Adrenal gland (tissue), 5 donors: ENCODE measurements around the gene ZBED6.

Experiments
- CTCF ChIP-seq, 6 experiments: fragments of 450-650 bp in 4 of 6; fragments of 200-600 bp in 2 of 6; sonication (generic) in 1 of 6; IDR thresholded peaks; 1 replicate in 5 of 6; 2 replicates in 1 of 6; pipeline versions ENCODE4 v1.5.1 to v1.8.0; 2016 to 2021; ENCODE audit warnings: antibody characterized with exemption in 6 of 6, mild to moderate bottlenecking in 2 of 6, moderate library complexity in 1 of 6
- POLR2A ChIP-seq, 2 donors: fragments of 450-650 bp; IDR thresholded peaks; one replicate each; pipeline ENCODE4 v1.6.1; 2017; ENCODE audit warnings: antibody characterized with exemption in 2 of 2, mild to moderate bottlenecking in 2 of 2, moderate library complexity in 1 of 2
- donor health status: DM: no; HTN: no; CAD: no.

- TF ChIP-seq CTCF (IDR thresholded peaks at IDR 0.05) (no peak), POLR2A (IDR thresholded peaks at IDR 0.05) (no peak)
Observed at GRCh38 chr1:203843435-203843834, 48.0 kb downstream of the ZBED6 start.
